Upper lobe of left lung (tissue), 6 donors: ENCODE measurements around the gene CCDC12. TPM values are rescaled to one million over a fixed set of nuclear protein-coding genes. Genes with fewer than 3 reads are reported as not detected.

Source experiments
- ATAC-seq, 2 donors: fragments of 200-7000 bp; cut with Tn5 transposase; one replicate each; pipeline ENCODE4 v1.9.1; 2022; ENCODE audit warnings: mild to moderate bottlenecking in 2 of 2, moderate library complexity in 2 of 2; ENCODE audit not compliant: low FRiP score in 2 of 2
- DNase-seq, 2 donors: peaks; one replicate each; pipeline ENCODE4 v3.0.0-alpha.2; 2019 to 2020
- H3K27ac ChIP-seq, 4 donors: fragments of 200-600 bp; sonication (generic); one replicate each; pipeline ENCODE4 v1.5.1; 2016 to 2019
- H3K27me3 ChIP-seq, 4 donors: fragments of 200-600 bp; sonication (generic); one replicate each; pipeline ENCODE4 v1.5.1; 2017 to 2019
- H3K36me3 ChIP-seq, 4 donors: fragments of 200-600 bp; sonication (generic); one replicate each; pipeline ENCODE4 v1.5.1; 2016 to 2019
- H3K4me1 ChIP-seq, 4 donors: fragments of 200-600 bp; sonication (generic); one replicate each; pipeline ENCODE4 v1.5.1; 2018 to 2019
- H3K4me3 ChIP-seq, 4 donors: fragments of 200-600 bp; sonication (generic); one replicate each; pipeline ENCODE4 v1.5.1; 2017 to 2019; ENCODE audit warnings: mild to moderate bottlenecking in 2 of 4, moderate library complexity in 1 of 4
- H3K9me3 ChIP-seq, 4 donors: fragments of 200-600 bp; sonication (generic); one replicate each; pipeline ENCODE4 v1.5.1; 2018 to 2019
- CTCF ChIP-seq, 6 experiments: fragments of 450-650 bp in 4 of 6; fragments of 200-600 bp in 2 of 6; sonication (generic) in 2 of 6; IDR thresholded peaks; one replicate each; pipeline ENCODE4 v1.5.1; 2016 to 2019; ENCODE audit warnings: antibody characterized with exemption in 6 of 6
- EP300 ChIP-seq, 4 donors: sonication (generic); formaldehyde crosslinking; IDR thresholded peaks; one replicate each; pipeline ENCODE4 v1.5.1; 2017; ENCODE audit warnings: antibody characterized with exemption in 4 of 4, control low read depth in 2 of 4
- POLR2A ChIP-seq, 4 donors: fragments of 450-650 bp; IDR thresholded peaks; one replicate each; pipeline ENCODE4 v1.5.1; 2016 to 2017; ENCODE audit warnings: antibody characterized with exemption in 4 of 4, mild to moderate bottlenecking in 2 of 4
- POLR2AphosphoS5 ChIP-seq, 2 donors: sonication (generic); formaldehyde crosslinking; IDR thresholded peaks; one replicate each; pipeline ENCODE4 v1.5.1; 2017; ENCODE audit warnings: antibody characterized with exemption in 2 of 2
- WGBS, 2 donors: methylation state at CpG; one replicate each; pipeline ENCODE4 v1.1.5; 2017 to 2018; 5-methylcytosine and 5-hydroxymethylcytosine counted together
- total RNA-seq, 6 donors: library from RNA; depleted of rRNA in 4 of 6; stranded (reverse); fragments of >200 nt in 4 of 6; gene quantifications; one replicate each; pipeline versions ENCODE4 v1.1.0 to v1.2.1, GENCODE V29; 2016 to 2021
- donor health status: DM: no; HTN: no; CAD: no; lungs with moderate emphysema.
- donor health status: DM: no; HTN: yes; CAD: no; lungs with severe emphysema.

CCDC12 gene
- total RNA-seq, 6 donors from 2014 or later: 42.3 to 93.2 (median 69.8) TPM

GRCh38 chr3:46948830-46949671 lies 27.5 kb downstream of the CCDC12 start:
- 17 to 36% methylated on average over 5 to 6 of the region's 6 CpGs for WGBS, 2 donors
- DNase-seq (peak in 1 of 2 donors; percentile 82), ATAC-seq (peak; percentile 65 to 73)
- peaks cover 84 to 87% (median 85%) of the 10 kb centered on the region in 4 donors for H3K4me1 ChIP-seq
- H3K4me3 ChIP-seq: no peak overlapping the region
- no peaks in the 10 kb centered on the region for H3K9me3 ChIP-seq
- H3K27me3 ChIP-seq: no peaks in the 10 kb centered on the region
- H3K36me3 ChIP-seq: no peaks in the 10 kb centered on the region
- peak overlapping the region; percentile 71 to 89 (median 83) for H3K27ac ChIP-seq
- no peak for TF ChIP-seq EP300 (IDR thresholded peaks at IDR 0.05)
- TF ChIP-seq POLR2AphosphoS5 (IDR thresholded peaks at IDR 0.05): peak in 1 of 2 donors; percentile 30

- no peaks in the 10 kb centered on the region for H3K9me3 ChIP-seq
- no peak overlapping the region for H3K4me3 ChIP-seq
- 31 to 41% methylated on average over 14 to 19 of the region's 19 CpGs for WGBS, 2 donors
- peak; percentile 66 to 90 for ATAC-seq
- H3K27ac ChIP-seq: peak overlapping the region; percentile 71 to 89 (median 83)
- DNase-seq: peak; percentile 52 to 93
- H3K4me1 ChIP-seq: peaks cover 82 to 87% (median 85%) of the 10 kb centered on the region in 4 donors
- no peaks in the 10 kb centered on the region for H3K36me3 ChIP-seq
- no peaks in the 10 kb centered on the region for H3K27me3 ChIP-seq
- TF ChIP-seq CTCF (IDR thresholded peaks at IDR 0.05): no peak
- peak; percentile 78 to 87 for TF ChIP-seq POLR2AphosphoS5 (IDR thresholded peaks at IDR 0.05)
- peak in 1 of 4 donors; percentile 23 for TF ChIP-seq POLR2A (IDR thresholded peaks at IDR 0.05)
- peak in 2 of 4 donors; percentile 52 to 75 for TF ChIP-seq EP300 (IDR thresholded peaks at IDR 0.05)
These were observed 28.4 kb downstream of the CCDC12 start for GRCh38 chr3:46947981-46948791.

GRCh38 chr3:46947546-46947901 lies 29.0 kb downstream of the CCDC12 start:
- no peaks in the 10 kb centered on the region for H3K9me3 ChIP-seq
- WGBS, 2 donors: 60 to 66% methylated on average over 3 to 4 of the region's 4 CpGs
- peak overlapping the region; percentile 71 to 89 (median 83) for H3K27ac ChIP-seq
- TF ChIP-seq EP300 (IDR thresholded peaks at IDR 0.05) (no peak), POLR2AphosphoS5 (IDR thresholded peaks at IDR 0.05) (no peak)
- no peak overlapping the region for H3K4me3 ChIP-seq
- DNase-seq (no peak), ATAC-seq (no peak)
- no peaks in the 10 kb centered on the region for H3K27me3 ChIP-seq
- peaks cover 82 to 87% (median 85%) of the 10 kb centered on the region in 4 donors for H3K4me1 ChIP-seq
- no peaks in the 10 kb centered on the region for H3K36me3 ChIP-seq

GRCh38 chr3:46946856-46947545 lies 29.5 kb downstream of the CCDC12 start:
- peak in 1 of 2 donors; percentile 76 for DNase-seq

More at GRCh38 chr3:46946856-46947545, 29.5 kb downstream of the CCDC12 start:
- no peaks in the 10 kb centered on the region for H3K27me3 ChIP-seq
- WGBS, 2 donors: 35 to 45% methylated on average over 7 of the region's 7 CpGs
- no peaks in the 10 kb centered on the region for H3K9me3 ChIP-seq
- peaks cover 83 to 93% (median 88%) of the 10 kb centered on the region in 4 donors for H3K4me1 ChIP-seq
- peak in 1 of 2 donors; percentile 11 for ATAC-seq
- peak in 1 of 2 donors; percentile 38 for TF ChIP-seq POLR2AphosphoS5 (IDR thresholded peaks at IDR 0.05)
- TF ChIP-seq CTCF (IDR thresholded peaks at IDR 0.05): no peak
- peak overlapping the region; percentile 71 to 89 (median 83) for H3K27ac ChIP-seq
- H3K36me3 ChIP-seq: no peaks in the 10 kb centered on the region
- H3K4me3 ChIP-seq: no peak overlapping the region
